ENCODE measurements around the gene B3GNT5.
A peak's percentile ranks its signal among the peaks of the same experiment; 100 is the strongest.

The B3GNT5 gene

GRCh38 chr3:183317886-183318865 is 65.1 kb downstream of the B3GNT5 start:
- H3K9me3 ChIP-seq, result no peaks in the 10 kb centered on the region
- no peak overlapping the region for H3K4me3 ChIP-seq
- H3K4me1 ChIP-seq, result peaks cover 11% of the 10 kb centered on the region
- no peak for DNase-seq (ENCODE audit: low spot score in 2 of 2)
- H3K36me3 ChIP-seq (replicated peaks), result no peaks in the 10 kb centered on the region
- in situ Hi-C loops (cut with MboI; ENCODE audit: low sequenced_read_pairs), result no loop called here
- H3K27me3 ChIP-seq (ENCODE audit: low read depth), result no peaks in the 10 kb centered on the region

GRCh38 chr3:183318877-183319276 is 65.8 kb downstream of the B3GNT5 start:
- peak; percentile 61 to 82 for DNase-seq (ENCODE audit: low spot score in 2 of 2)
- H3K9me3 ChIP-seq, result no peaks in the 10 kb centered on the region
- no peaks in the 10 kb centered on the region for H3K36me3 ChIP-seq (replicated peaks)
- H3K27me3 ChIP-seq (ENCODE audit: low read depth), result no peaks in the 10 kb centered on the region
- no peak overlapping the region for H3K4me3 ChIP-seq
- H3K4me1 ChIP-seq, result peaks cover 11% of the 10 kb centered on the region
- in situ Hi-C loops (cut with MboI; ENCODE audit: low sequenced_read_pairs), result no loop called here

GRCh38 chr3:183319371-183319770 is 66.3 kb downstream of the B3GNT5 start:
- Histone ChIP-seq H3K4me3 (no peak overlapping the region), H3K36me3 (replicated peaks) (no peaks in the 10 kb centered on the region), H3K27me3 (ENCODE audit: low read depth) (no peaks in the 10 kb centered on the region), H3K4me1 (peaks cover 11% of the 10 kb centered on the region), H3K9me3 (no peaks in the 10 kb centered on the region)
- DNase-seq (ENCODE audit: low spot score in 2 of 2), result no peak
- in situ Hi-C loops (cut with MboI; ENCODE audit: low sequenced_read_pairs), result no loop called here
